ENCODE measurements around the gene ZSCAN12.

DNA sequence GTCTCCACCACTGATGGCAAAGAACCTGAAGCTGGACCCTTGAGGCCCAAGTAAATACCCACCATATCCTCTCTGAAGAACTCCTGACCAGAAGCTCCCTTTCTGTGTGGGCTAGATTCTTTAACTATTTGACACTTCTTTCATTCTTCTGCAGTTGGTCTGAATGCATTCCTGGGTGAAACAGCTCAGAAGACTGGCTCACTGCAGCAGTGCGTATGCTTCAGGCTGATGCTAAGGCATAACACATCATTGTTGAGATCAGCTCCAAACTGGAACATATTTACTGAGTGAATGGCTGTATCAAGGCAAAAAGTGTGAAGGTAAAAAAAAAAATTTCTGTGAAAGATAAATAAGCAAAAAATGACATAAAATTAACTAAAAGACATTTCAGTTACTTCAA lies 24.0 kb upstream of the ZSCAN12 start:
- TF ChIP-seq, protein P1, sequence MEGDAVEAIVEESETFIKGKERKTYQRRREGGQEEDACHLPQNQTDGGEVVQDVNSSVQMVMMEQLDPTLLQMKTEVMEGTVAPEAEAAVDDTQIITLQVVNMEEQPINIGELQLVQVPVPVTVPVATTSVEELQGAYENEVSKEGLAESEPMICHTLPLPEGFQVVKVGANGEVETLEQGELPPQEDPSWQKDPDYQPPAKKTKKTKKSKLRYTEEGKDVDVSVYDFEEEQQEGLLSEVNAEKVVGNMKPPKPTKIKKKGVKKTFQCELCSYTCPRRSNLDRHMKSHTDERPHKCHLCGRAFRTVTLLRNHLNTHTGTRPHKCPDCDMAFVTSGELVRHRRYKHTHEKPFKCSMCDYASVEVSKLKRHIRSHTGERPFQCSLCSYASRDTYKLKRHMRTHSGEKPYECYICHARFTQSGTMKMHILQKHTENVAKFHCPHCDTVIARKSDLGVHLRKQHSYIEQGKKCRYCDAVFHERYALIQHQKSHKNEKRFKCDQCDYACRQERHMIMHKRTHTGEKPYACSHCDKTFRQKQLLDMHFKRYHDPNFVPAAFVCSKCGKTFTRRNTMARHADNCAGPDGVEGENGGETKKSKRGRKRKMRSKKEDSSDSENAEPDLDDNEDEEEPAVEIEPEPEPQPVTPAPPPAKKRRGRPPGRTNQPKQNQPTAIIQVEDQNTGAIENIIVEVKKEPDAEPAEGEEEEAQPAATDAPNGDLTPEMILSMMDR (conservative IDR thresholded peaks at IDR 0.05; ENCODE audit: low read depth in 2 of 2) = no peak
- TF ChIP-seq EZH2phosphoT487 (IDR thresholded peaks at IDR 0.05; ENCODE audit: unreplicated experiment) (no peak), ZNF114 (CRISPR knock-in tag; IDR thresholded peaks at IDR 0.05) (no peak)

Data from GM23338 (cell line).